Measurements from ENCODE around the gene PTPN12. TPM values are rescaled to one million over a fixed set of nuclear protein-coding genes. Genes with fewer than 3 reads are reported as not detected.

Gene PTPN12
- total and polyA plus RNA-seq, 2 of the 4 experiments (the other 2 are of a cell fraction), result 24.7 to 31.0 TPM

DNA sequence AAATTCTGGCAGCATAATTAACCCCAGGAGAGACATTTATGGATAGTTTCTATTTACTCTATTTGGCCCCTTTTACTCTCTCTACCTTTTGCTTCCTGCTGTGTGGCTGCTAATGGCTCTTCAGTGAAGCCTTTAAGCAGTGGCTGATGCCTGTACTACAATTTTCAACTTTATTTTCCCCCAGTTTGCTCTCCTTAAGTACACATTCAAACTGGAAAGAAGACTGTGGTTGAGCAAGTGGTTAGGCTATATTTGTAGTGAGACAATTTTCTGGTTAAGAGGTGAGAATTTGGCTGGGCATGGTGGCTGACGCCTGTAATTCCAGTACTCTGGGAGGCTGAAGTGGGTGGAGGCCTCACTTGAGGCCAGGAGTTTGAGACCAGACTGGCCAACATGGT, 150.7 kb downstream of the PTPN12 start:
- H3K9me1 ChIP-seq (ENCODE audit: insufficient read depth, low read length), result peaks cover 20% of the 10 kb centered on the region
- H3K56ac ChIP-seq (ENCODE audit: extremely low read depth, insufficient read depth, low read length), result no peak overlapping the region
- no peak for DNase-seq
- H2AK9ac ChIP-seq (replicated peaks; ENCODE audit: low read depth, low read length, poor library complexity), result no peak overlapping the region
- in situ Hi-C loops (cut with MboI; ENCODE audit: low sequenced_read_pairs) (no loop called here), dilution Hi-C loops (cut with HindIII; ENCODE audit: low sequenced_read_pairs, unreplicated experiment) (no loop called here), intact Hi-C loops (cut with micrococcal nuclease) (loop anchor here (1.0 kb wide), 1 partner anchor 9 kb away; the partner anchor contains the start of gene RSBN1L)
- H3K4me3 ChIP-seq (ENCODE audit: insufficient read depth, low read depth, low read length), result no peak overlapping the region
- H3K9ac ChIP-seq (ENCODE audit: low read depth, low read length), result no peak overlapping the region
- TF ChIP-seq RAD21 (IDR thresholded peaks at IDR 0.05; ENCODE audit: low read length), result no peak
- TF ChIP-seq FOS (IDR thresholded peaks at IDR 0.05; ENCODE audit: low read depth, low read length), result no peak
- TF ChIP-seq POLR2A (IDR thresholded peaks at IDR 0.05; ENCODE audit: low read depth, low read length), result no peak
- no peak for TF ChIP-seq CHD1 (IDR thresholded peaks at IDR 0.05; ENCODE audit: low read depth, low read length)
- TF ChIP-seq NFE2L2 (IDR thresholded peaks at IDR 0.05; ENCODE audit: low read depth, low read length), result no peak
- no peak for TF ChIP-seq SMC3 (IDR thresholded peaks at IDR 0.05; ENCODE audit: low read depth, low read length)
- no peak for TF ChIP-seq MAZ (IDR thresholded peaks at IDR 0.05; ENCODE audit: borderline replicate concordance, low read depth, low read length)
- TF ChIP-seq, protein P1, sequence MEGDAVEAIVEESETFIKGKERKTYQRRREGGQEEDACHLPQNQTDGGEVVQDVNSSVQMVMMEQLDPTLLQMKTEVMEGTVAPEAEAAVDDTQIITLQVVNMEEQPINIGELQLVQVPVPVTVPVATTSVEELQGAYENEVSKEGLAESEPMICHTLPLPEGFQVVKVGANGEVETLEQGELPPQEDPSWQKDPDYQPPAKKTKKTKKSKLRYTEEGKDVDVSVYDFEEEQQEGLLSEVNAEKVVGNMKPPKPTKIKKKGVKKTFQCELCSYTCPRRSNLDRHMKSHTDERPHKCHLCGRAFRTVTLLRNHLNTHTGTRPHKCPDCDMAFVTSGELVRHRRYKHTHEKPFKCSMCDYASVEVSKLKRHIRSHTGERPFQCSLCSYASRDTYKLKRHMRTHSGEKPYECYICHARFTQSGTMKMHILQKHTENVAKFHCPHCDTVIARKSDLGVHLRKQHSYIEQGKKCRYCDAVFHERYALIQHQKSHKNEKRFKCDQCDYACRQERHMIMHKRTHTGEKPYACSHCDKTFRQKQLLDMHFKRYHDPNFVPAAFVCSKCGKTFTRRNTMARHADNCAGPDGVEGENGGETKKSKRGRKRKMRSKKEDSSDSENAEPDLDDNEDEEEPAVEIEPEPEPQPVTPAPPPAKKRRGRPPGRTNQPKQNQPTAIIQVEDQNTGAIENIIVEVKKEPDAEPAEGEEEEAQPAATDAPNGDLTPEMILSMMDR (conservative IDR thresholded peaks at IDR 0.05; ENCODE audit: low read depth, low read length), result no peak
- TF ChIP-seq, protein P2, sequence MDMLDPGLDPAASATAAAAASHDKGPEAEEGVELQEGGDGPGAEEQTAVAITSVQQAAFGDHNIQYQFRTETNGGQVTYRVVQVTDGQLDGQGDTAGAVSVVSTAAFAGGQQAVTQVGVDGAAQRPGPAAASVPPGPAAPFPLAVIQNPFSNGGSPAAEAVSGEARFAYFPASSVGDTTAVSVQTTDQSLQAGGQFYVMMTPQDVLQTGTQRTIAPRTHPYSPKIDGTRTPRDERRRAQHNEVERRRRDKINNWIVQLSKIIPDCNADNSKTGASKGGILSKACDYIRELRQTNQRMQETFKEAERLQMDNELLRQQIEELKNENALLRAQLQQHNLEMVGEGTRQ (IDR thresholded peaks at IDR 0.05; ENCODE audit: low read depth, low read length), result no peak
- no peak for TF ChIP-seq BHLHE40 (IDR thresholded peaks at IDR 0.05; ENCODE audit: low read depth, low read length)
- TF ChIP-seq CEBPB (IDR thresholded peaks at IDR 0.05; ENCODE audit: low read depth, low read length), result no peak
- TF ChIP-seq RFX5 (IDR thresholded peaks at IDR 0.05; ENCODE audit: low read depth, low read length), result no peak
- TF ChIP-seq, protein P3, sequence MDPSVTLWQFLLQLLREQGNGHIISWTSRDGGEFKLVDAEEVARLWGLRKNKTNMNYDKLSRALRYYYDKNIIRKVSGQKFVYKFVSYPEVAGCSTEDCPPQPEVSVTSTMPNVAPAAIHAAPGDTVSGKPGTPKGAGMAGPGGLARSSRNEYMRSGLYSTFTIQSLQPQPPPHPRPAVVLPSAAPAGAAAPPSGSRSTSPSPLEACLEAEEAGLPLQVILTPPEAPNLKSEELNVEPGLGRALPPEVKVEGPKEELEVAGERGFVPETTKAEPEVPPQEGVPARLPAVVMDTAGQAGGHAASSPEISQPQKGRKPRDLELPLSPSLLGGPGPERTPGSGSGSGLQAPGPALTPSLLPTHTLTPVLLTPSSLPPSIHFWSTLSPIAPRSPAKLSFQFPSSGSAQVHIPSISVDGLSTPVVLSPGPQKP (IDR thresholded peaks at IDR 0.05; ENCODE audit: borderline replicate concordance, low read depth, low read length), result no peak
- TF ChIP-seq RCOR1 (IDR thresholded peaks at IDR 0.05; ENCODE audit: insufficient replicate concordance, low read length), result no peak
- no peak for TF ChIP-seq MXI1 (IDR thresholded peaks at IDR 0.05; ENCODE audit: borderline replicate concordance, low read depth, low read length)
- H3K36me3 ChIP-seq (ENCODE audit: control insufficient read depth, insufficient read depth, low read length), result peaks cover 7% of the 10 kb centered on the region
- ChIA-PET CTCF (no interaction called here), POLR2A (ENCODE audit: unreplicated experiment) (no interaction called here)
- H3K18ac ChIP-seq (ENCODE audit: low read depth, low read length), result peak overlapping the region; percentile 62; the same call in 1 of the 2 replicates
- H4K5ac ChIP-seq (ENCODE audit: low read depth, low read length), result no peak overlapping the region
- H3K4me2 ChIP-seq (ENCODE audit: low read depth, low read length), result peak overlapping the region; percentile 24; the same call in 1 of the 2 replicates
- BruUV-seq (replicated peaks), result no TSS peak
- peak overlapping the region; percentile 46; the same call in 1 of the 2 replicates for H2BK20ac ChIP-seq (ENCODE audit: low read depth, low read length)
- no peak overlapping the region for H2BK15ac ChIP-seq (ENCODE audit: low read depth, low read length)
- WGBS, 2 experiments (ENCODE audit: extremely low coverage in 2 of 2, insufficient read length in 1 of 2), result no CpG with 5 or more reads among the region's 1 CpG
- peaks cover 31% of the 10 kb centered on the region; the same call in 1 of the 2 replicates for H4K20me1 ChIP-seq (ENCODE audit: insufficient read depth, low read length)
- H2BK120ac ChIP-seq (ENCODE audit: low read depth, low read length), result peak overlapping the region; percentile 53; the same call in 1 of the 2 replicates
- no peaks in the 10 kb centered on the region for H3K27me3 ChIP-seq (ENCODE audit: control insufficient read depth, insufficient read depth, low read length)
- peaks cover 27 to 70% of the 10 kb centered on the region in 2 experiments for H3K79me1 ChIP-seq (ENCODE audit: low read depth in 1 of 2, low read length in 2 of 2)
- H3K4ac ChIP-seq (ENCODE audit: low read depth, low read length), result peak overlapping the region; percentile 6; the same call in 1 of the 2 replicates
- H4K91ac ChIP-seq (ENCODE audit: insufficient read depth, low read depth, low read length), result no peak overlapping the region
- no peaks in the 10 kb centered on the region for H3K9me3 ChIP-seq (ENCODE audit: control insufficient read depth, insufficient read depth, low read length)
- H4K8ac ChIP-seq (ENCODE audit: low read depth in 2 of 2, low read length in 2 of 2), result 0 out of 4 replicates have a peak overlapping the region, but pooled peaks of 1 of the 2 experiments have one; percentile 13
- H2BK5ac ChIP-seq (ENCODE audit: low read depth, low read length, poor library complexity, severe bottlenecking), result peak overlapping the region; percentile 76
- H3K23ac ChIP-seq (ENCODE audit: low read depth, low read length), result no peak overlapping the region; the same call in 1 of the 2 replicates
- H2AK5ac ChIP-seq (ENCODE audit: low read depth, low read length), result no peak overlapping the region
- H3K4me1 ChIP-seq (ENCODE audit: control insufficient read depth, insufficient read depth, low read length), result peaks cover 19% of the 10 kb centered on the region; the same call in 1 of the 2 replicates
- no peak overlapping the region for H3K14ac ChIP-seq (replicated peaks; ENCODE audit: low read depth, low read length)
- H3K27ac ChIP-seq (ENCODE audit: insufficient read depth, low read length), result no peak overlapping the region
- no peak for ATAC-seq (ENCODE audit: low read depth)
- H2AFZ ChIP-seq (replicated peaks; ENCODE audit: low read length, poor library complexity), result no peak overlapping the region

Measured in IMR-90 (cell line).